NCI-H524 (cell line): ENCODE data around the gene ECD.

Source experiments
- DNase-seq, 2 experiments: peaks; one replicate each; lab custom pipeline; 2025; lab: John Stamatoyannopoulos, UW

ECD gene

DNA sequence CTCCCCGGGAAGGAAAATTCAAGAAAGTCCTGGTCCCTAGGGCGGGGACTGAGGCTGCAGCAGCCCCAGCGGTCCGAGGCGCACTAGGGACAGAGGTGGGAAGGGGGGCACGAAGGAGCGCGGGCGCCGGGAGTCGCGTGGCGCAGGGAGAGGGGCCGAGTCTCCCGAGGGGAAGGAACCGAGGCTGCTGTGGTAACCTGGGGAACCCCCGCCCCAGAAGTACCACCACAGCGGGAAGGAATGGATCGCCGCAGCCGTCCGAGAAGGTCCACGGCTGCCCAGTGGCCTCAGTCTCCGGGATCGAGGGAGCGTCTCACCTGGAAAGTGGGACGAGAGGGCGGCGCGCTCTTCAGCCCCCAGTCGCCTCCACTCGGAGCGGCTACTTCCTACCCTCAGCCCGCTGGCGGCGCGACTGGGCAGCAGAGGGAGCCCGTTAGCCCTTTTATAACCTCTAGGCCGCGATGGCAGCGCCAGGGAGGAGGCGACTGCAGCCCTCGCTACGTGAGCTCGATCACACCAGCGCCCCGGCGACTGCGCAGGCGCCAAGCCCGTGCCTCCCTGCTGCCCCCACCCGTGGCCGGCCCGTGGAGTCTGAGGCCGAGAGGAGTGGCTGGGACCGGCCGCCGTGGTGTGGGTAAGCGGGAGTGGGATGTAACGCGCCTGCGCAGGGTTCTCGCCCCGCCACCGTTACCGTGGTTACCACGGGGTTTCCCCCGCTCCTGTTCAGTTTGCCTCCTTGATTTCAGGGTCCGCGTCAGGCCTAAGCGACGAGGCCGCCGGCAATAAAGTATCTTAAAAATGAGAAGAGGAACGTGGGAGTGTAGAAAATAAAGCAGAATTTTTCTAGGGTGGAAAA lies 71.1 kb downstream of the ECD start, which contains the start of gene P4HA1:
P4HA1 (minus strand) TSS at position 418 of the 856 bp plus-strand sequence. CDS start 21,983 bp downstream, outside the sequence.
- peak; percentile 82 to 89 for DNase-seq

DNA sequence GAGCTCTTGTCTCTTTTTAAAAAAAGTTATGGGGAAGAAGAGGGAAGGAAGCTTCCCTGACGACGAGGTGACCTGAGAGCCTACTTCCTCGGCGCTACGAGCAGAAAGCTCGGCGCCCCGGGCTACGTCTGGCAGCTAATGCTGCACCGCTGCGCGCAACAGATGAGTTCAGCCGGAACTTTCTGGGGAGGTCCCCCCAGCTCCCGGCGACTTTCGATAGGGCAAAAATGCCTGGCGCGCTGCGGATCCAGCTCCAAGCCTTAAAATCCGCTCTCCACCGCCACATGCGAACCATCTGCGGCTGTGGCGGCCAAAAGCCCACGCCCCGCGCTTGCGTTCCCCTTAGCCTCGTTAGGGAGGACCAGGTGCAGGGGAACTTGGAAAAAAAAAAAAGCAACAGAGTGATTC lies 71.8 kb downstream of the ECD start:
- DNase-seq = peak; percentile 4 to 16

DNA sequence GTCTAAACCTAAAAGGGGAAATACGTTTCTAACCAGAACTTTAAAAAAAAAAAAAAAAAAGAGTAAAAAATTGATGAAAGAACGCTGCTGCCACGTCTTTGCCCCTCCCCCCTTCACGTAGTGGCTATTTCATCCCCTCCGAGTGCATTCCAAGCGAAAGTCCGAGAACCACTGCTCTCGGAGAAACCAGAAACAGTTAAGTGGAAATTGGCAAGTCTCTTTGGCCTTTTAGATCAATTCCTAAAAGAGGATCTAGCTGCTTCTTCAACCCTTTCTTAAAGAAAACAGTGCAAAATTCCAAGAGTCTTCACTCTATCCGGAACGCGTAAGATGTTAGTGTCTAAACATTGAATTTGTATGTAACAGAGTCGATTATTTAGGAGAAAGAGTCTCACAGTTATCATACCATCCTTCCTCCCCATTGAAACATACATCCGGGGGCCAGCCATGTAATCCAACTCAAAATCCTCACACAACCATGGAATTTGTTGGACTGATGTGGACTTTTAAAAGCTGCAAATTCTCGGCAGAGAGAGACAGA lies 72.3 kb downstream of the ECD start:
- DNase-seq = peak in 1 of 2 experiments; percentile 14

DNA sequence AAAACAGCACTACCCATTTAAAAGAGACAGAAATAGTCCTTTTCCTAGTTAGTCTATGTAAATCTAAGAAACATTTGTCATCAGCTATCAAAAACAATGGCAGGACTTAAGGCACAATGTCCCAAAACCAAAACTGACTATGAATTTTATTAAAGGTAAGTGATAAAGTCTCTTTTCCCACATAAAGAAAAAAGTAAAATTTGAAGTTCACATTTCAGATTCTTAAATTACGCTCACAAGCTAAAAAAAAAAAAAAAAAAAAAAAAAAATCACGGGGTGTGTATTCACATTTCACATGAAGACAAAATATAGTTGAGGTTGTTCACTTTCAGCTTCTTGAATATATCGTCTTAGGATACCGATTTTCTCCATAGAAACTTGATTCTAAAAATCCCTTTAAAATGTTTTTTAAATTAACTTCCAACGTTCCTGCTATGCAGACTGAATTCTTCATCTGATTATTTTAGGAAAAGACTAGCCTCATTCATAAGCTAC lies 72.8 kb downstream of the ECD start:
- no peak for DNase-seq

DNA sequence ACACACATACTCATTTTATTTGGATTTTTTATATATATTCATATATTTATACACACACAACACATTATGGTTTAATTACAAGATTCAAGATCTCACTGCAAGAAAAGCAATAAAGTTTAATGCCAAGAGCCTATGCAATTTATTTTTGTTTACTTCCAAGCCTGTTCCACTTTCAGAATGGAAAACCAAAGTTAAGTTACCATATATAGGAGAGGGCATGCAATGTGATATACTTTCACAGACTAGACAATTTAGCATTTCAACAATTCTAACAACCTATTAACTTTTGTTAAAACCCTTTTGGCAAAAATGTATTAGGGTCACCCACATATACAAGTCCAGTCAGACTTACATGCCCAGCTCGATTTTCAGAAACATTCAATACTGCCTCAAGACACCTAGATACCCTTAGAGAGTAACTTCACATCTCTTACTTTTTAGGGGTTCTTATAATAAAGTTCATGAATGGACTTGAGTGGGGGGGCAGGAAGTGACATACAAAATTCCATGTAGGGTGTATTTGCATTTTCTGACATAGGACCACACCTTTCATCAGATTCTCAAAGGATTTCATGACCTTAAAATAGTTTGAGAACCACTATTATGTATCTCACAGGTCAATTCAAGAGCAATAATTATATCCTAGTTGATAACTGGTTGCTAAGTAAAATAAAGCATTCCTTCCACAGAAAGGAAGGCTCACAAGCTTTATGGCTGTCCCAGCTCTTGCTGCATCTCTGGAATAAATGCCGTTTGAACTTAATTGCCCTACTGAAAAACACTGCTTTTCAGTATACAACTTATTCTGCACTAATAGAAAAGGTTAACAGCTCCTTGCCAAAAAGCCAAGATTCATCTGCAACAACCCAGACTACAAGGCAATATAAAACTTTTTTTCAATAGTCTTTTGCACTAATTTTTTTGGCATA lies 73.6 kb downstream of the ECD start:
- DNase-seq = no peak

DNA sequence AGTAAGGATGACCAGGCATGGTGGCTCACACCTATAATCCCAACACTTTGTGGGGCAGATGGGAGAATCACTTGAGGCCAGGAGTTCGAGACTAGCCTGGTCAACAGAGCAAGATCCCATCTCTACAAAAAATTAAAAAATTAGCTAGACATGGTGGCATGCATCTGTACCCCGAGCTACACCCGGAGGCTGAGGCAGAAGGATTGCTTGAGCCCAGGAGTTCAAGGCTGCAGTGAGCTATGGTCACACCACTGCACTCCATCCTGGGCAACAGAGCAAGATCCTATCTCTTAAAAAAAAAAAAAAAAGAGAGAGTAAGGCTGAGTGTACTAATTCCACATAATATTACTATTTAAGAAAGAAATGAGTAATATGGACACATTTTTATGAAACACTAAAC lies 75.0 kb downstream of the ECD start:
- no peak for DNase-seq

DNA sequence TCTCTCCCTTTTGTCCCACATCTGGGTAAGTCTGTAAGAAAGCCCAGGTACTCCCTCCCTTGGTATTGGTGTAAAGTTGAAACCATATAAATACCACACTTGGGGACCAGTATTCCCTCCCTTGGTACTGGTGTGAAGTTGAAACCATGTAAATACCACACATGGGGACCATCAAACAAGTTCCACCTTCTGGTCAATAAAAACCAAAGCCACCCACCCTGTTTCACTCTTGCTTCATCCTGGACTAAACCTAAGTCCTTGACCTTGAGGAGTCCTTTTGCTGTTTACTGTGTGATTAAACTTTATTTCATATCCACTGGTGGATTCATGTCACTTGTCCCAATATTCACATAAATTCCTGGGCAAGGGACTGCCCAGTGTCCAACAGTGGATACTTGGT lies 79.5 kb downstream of the ECD start:
- DNase-seq = no peak

DNA sequence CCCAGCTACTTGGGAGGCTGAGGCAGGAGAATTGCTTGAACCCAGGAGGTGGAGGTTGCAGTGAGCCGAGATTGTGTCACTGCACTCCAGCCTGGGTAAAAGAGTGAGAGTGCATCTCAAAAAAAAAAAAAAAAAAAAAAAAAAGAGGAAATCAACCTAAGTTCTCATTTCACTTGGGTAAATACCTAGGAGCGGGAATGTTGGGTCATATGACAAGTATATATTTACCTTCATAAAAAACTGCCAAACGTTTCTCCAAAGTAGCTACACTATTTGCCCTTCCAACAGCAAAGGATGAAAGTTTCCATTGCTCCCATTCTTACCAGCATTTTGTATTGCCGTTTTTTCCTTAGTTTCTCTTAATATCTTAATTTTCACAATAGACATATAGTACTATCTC lies 81.0 kb downstream of the ECD start:
- DNase-seq = no peak

DNA sequence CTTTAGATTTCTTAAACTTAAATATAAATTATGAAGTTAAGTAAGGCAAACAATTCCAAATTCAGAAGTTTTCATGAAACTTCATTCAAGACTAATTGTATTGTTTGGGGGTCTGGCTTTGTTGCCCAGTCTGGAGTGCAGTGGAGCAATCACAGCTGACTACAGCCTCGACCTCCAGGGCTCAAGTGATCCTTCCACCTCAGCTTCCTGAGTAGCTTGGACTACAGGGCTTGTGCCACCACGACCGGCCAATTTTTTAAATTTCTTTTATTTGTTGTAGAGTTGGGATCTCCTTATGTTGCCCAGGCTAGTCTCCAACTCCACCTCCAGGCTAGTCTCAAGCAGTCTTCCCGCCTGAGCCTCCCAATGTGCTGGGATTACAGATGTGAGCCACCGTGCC lies 83.6 kb downstream of the ECD start:
- DNase-seq = no peak
